GM21381 (cell line): ENCODE data around the gene PA2G4.
"Not testable (repeated sequence)": the region's sequence is repeated elsewhere in the genome, so short reads cannot be mapped to it uniquely, and the experiment has no call there.

ENCODE experiments used
- ATAC-seq: cut with Tn5 transposase; IDR thresholded peaks from one replicate; pipeline ENCODE4 v1.9.1; 2021; ENCODE audit warnings: mild to moderate bottlenecking, moderate library complexity; ENCODE audit not compliant: unreplicated experiment

Gene PA2G4

GRCh38 chr12:56152132-56152755 is 47.9 kb downstream of the PA2G4 start, which contains the start of gene MYL6B:
Gene MYL6B (plus strand): TSS chr12:56152587. CDS start chr12:56153919, 1,332 bp downstream.
- peak; percentile 85 for ATAC-seq

- no peak for ATAC-seq
Measured at GRCh38 chr12:56152756-56153677, 48.7 kb downstream of the PA2G4 start.

DNA sequence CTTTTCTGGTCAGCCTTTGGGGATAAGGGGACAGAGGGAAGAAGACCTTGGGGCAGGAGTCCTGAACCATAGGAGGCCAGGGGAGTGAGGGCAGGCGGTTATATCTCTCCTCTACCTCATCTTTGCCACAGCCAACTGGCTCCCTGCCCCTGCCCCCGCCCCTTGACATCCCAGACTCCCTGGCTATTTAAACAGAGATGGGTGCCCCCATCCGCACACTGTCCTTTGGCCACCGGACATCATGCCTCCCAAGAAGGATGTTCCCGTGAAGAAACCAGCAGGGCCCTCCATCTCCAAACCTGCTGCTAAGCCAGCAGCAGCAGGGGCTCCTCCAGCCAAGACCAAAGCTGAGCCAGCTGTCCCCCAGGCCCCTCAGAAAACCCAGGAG is 49.3 kb downstream of the PA2G4 start:
- no peak for ATAC-seq

DNA sequence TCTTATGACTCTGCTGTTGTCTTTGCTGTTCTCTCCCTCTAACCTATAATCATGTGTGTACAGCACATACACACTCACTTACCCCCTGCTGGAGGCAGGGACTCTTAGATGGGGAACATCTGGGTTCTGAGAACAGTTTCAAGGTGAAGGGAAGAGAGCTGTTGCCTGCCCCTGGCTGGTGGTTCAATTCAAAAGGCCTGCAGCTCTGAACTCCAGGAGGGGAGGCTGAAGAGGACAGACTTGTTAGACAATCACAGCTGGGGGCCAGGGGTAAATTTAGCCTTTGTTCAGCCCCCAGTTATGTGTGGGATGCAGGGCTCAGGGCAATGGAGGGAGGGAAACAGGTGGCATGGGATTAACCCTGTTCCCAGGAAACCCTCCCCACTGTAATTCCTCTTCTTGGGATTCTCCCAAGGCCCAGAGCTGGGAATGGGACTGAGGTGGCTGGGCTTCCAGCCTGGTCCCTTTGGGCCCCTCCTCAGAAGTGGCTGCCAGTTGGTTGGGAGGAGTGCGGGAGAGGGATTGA is 50.0 kb downstream of the PA2G4 start:
- ATAC-seq, result no peak

- ATAC-seq, result no peak
Measured at GRCh38 chr12:56154818-56155217, 50.5 kb downstream of the PA2G4 start.

DNA sequence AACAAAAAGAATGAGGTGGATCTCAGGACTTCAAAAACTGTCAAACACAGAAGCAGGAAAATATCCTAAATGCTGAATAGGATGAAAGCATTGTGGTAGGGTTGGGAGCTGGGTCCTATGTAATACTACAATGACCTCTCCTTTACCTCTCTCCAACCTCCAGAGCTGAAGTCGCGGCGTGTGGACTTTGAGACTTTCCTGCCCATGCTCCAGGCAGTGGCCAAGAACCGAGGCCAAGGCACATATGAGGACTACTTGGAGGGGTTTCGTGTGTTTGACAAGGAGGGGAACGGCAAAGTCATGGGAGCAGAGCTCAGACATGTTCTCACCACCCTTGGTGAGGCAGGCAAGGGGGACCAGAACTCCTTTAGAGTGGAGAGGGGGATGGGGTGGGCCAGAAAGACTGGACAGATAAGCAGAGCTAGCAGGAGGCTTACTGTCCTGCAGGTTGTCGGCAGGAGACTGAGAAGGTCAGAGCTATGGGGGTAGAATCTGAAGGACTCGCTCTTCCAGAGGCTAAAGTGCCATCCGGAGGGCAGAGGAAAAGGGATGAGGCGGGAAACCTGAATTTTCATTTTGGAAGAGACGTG is 51.0 kb downstream of the PA2G4 start:
- ATAC-seq, result no peak

GRCh38 chr12:56156464-56157200 is 52.3 kb downstream of the PA2G4 start:
- ATAC-seq, result not testable (repeated sequence)

DNA sequence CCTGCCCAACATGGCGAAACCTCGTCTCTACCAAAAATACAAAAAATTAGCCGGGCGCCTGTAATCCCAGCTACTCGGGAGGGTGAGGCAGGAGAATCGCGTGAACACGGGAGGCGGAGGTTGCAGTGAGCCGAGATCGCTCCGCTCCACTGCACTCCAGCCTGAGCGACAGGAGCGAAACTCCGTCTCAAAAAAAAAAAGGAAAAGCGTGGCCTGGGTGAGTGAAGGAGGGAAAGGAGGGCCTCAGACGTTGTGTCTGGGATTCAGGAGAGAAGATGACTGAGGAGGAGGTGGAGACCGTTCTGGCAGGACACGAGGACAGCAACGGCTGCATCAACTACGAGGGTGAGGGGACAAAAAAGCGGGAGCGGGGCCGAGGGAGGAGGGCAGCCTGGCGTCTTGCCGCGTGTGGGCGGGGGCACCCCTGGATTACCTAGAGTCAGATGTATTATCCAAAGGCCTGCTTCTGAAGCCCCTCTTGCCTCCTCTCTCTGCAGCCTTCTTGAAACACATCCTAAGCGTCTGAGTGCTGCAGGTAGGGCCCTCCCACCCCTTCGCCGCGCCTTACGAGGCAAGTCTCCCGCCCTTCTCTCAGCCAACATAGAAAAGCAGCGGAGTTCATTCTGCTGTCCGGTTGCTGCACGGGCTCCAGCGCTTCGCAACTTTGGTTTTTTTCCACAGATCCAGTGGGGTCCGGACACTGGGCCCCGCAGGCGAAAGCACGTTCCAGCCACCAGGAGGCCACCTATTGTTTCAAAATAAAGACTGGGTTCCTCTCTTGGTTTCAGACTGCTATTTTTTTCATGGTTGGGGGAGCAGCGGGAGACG is 53.1 kb downstream of the PA2G4 start:
- ATAC-seq, result peak; percentile 32

GRCh38 chr12:56158029-56158925 is 53.9 kb downstream of the PA2G4 start, which contains the start of gene MYL6:
Gene MYL6 (plus strand): TSS chr12:56158359. CDS start chr12:56158402, 43 bp downstream.
- ATAC-seq, result peak; percentile 72

DNA sequence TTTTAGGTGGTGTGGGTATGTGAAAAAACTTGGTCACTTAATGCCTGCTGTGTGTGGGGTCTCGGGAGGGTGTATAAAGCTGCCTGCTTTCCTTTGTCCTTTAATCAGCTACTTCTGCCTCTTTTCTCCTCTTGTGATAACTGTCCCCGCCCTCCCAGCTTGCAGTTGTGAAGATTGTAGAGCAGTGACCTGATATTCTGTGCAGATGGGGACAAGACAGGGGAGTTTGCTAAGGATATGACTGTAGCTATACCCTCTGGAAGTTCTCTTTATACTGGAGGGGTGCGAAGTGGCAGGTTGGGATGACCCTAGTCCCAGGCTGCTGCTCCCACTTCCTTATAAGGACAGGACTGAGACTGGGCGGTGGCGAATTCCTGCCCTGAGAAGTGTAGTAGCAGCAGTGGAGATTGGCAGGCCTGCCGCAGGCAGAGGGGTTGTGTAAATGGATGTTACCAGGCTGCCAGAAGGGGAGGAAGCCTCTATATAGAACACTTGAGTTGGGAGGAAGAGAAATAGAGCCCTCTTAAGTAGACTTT is 54.6 kb downstream of the PA2G4 start:
- no peak for ATAC-seq

DNA sequence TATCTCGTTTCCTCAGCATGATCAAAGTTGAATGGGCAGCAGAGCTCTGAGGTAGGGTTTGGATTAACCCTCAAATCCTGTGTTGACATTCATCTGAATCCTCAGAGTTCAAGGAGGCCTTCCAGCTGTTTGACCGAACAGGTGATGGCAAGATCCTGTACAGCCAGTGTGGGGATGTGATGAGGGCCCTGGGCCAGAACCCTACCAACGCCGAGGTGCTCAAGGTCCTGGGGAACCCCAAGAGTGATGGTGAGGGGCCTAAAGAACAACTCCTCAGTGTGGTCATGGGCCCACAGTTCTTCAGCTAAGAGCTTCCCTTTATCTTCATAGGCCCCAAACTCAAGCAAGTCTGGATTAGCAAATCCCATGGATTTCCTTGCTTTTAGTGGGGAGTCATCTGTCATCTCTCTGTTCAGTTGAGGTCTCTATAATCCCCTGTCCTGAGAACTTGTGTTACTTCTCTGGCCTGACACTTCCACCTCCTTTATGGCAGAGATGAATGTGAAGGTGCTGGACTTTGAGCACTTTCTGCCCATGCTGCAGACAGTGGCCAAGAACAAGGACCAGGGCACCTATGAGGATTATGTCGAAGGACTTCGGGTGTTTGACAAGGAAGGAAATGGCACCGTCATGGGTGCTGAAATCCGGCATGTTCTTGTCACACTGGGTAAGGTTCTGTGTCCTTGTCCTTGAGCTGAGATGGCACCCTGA is 55.3 kb downstream of the PA2G4 start:
- no peak for ATAC-seq

DNA sequence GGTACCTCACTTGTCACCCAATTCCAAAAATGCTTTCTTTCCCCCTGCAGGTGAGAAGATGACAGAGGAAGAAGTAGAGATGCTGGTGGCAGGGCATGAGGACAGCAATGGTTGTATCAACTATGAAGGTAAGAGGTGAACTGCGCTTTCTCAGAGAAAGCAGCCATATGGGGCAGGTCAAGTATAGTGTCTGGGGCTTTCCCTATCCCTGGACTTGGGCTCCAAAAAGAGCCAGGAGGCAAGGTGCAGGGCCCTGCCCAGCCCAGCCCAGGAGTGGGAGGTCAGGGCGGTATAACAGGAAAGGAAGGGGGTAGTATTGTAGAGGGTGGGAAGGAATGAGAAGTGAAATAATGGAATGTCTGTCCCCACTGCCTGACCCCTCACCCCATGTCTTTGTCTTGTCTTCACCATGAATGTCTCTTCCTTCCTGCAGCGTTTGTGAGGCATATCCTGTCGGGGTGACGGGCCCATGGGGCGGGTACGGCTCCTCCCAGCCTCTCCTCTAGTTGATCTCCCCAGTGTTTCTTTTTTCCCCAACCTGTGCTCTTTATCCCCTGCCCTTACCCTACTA is 55.9 kb downstream of the PA2G4 start:
- ATAC-seq, result no peak

GRCh38 chr12:56160894-56161689 is 56.7 kb downstream of the PA2G4 start:
- ATAC-seq, result no peak

- no peak for ATAC-seq
Measured at GRCh38 chr12:56161690-56162351, 57.5 kb downstream of the PA2G4 start.

DNA sequence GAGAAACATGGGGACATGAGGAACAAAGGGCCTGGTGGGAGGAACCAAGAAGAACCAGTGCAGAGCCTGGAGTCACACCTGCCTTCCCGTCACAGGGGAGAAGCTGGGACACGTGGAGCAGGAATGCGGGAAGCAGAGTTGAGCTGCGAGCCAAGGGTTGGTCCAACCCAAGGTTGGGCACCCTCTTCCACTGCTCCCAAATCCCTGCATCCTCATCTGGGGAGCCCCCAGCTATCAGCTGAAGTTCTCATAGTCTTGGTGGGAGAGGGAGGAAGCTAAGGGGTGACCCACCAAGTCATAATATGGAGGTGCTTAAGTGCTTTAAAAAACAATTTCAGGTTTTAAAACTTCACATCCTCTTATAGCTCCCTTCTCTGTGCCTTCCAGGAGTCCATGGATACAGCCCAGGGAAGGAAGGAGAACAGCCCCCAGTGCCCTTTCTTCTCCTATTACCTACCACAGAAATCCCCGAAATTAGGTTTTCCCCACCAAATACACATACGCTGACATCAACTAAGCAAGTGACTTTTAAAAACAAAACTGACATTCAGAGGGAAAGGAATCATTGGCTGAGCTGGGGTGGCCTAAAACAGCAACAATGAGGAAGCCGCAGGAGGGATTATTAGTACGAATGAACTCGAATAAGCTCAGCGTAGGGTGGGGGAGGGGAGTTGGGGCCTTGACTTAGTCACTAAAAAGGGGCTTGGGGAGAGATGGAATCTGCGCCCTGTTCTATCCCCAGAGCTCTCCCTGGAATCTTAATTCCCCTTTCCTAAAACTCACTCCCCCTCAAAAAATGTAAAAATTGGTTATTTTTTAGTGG is 58.3 kb downstream of the PA2G4 start:
- ATAC-seq, result no peak
